ENCODE data around the gene KIF2A. TPM values are rescaled to one million over a fixed set of nuclear protein-coding genes. Genes with fewer than 3 reads are reported as not detected.

KIF2A gene
- total and polyA plus RNA-seq, 2 of the 8 experiments (the other 6 are each of a cell fraction or from before 2014, with no cell fraction given), result 18.4 to 97.1 TPM

- no peak for TF ChIP-seq TAF7 (optimal IDR thresholded peaks at IDR 0.05; ENCODE audit: borderline replicate concordance, low read depth, low read length)
- TF ChIP-seq SRF (IDR thresholded peaks at IDR 0.05; ENCODE audit: low read depth, low read length), result no peak
- no peak for TF ChIP-seq POU5F1 (IDR thresholded peaks at IDR 0.05; ENCODE audit: low read depth, low read length)
- no peak for TF ChIP-seq EZH2 (IDR thresholded peaks at IDR 0.05; ENCODE audit: low read depth, low read length, severe bottlenecking)
- no peak for TF ChIP-seq NANOG (IDR thresholded peaks at IDR 0.05; ENCODE audit: insufficient read depth, low read depth, low read length, poor library complexity, severe bottlenecking)
- no peak for TF ChIP-seq EP300 (IDR thresholded peaks at IDR 0.05; ENCODE audit: borderline replicate concordance in 1 of 2, low read depth in 2 of 2, low read length in 2 of 2)
- no peak for TF ChIP-seq ATF3 (IDR thresholded peaks at IDR 0.05; ENCODE audit: insufficient read depth, low read depth, low read length)
- TF ChIP-seq BRCA1 (IDR thresholded peaks at IDR 0.05; ENCODE audit: low read depth, low read length), result no peak
- TF ChIP-seq SIN3A (conservative IDR thresholded peaks at IDR 0.05 in 1 of 2, IDR thresholded peaks at IDR 0.05 in 1 of 2; ENCODE audit: low read depth in 1 of 2, low read length in 2 of 2), result peak in 1 of 2 experiments; percentile 49; a peak in 1 of 4 replicates
- no peak for TF ChIP-seq SP4 (IDR thresholded peaks at IDR 0.05; ENCODE audit: low read length)
- TF ChIP-seq RAD21 (IDR thresholded peaks at IDR 0.05 in 1 of 2, conservative IDR thresholded peaks at IDR 0.05 in 1 of 2; ENCODE audit: low read depth in 2 of 2, low read length in 2 of 2), result no peak
- no peak for TF ChIP-seq KDM5A (IDR thresholded peaks at IDR 0.05; ENCODE audit: low read length)
- TF ChIP-seq GTF2F1 (IDR thresholded peaks at IDR 0.05; ENCODE audit: borderline replicate concordance, low read depth, low read length), result no peak
- TF ChIP-seq RXRA (IDR thresholded peaks at IDR 0.05; ENCODE audit: insufficient read depth, low read depth, low read length), result no peak
- no peak for TF ChIP-seq BACH1 (IDR thresholded peaks at IDR 0.05; ENCODE audit: low read length)
- no peak for TF ChIP-seq CBX8 (IDR thresholded peaks at IDR 0.05; ENCODE audit: borderline replicate concordance, low read depth, low read length)
- TF ChIP-seq RFX5 (IDR thresholded peaks at IDR 0.05; ENCODE audit: borderline replicate concordance, low read depth, low read length), result no peak
- TF ChIP-seq SP2 (IDR thresholded peaks at IDR 0.05; ENCODE audit: low read length), result no peak
- TF ChIP-seq CHD1 (IDR thresholded peaks at IDR 0.05; ENCODE audit: low read depth, low read length), result no peak
- peak in 1 of 2 experiments; percentile 69; a peak in 1 of 4 replicates for TF ChIP-seq HDAC2 (IDR thresholded peaks at IDR 0.05; ENCODE audit: borderline replicate concordance in 1 of 2, low read depth in 2 of 2, low read length in 2 of 2)
- no peak for TF ChIP-seq PHF8 (conservative IDR thresholded peaks at IDR 0.05; ENCODE audit: low read depth, low read length)
- no peak for TF ChIP-seq TEAD4 (IDR thresholded peaks at IDR 0.05; ENCODE audit: low read depth, low read length)
- TF ChIP-seq JUND (IDR thresholded peaks at IDR 0.05; ENCODE audit: low read length), result no peak
These were observed 1.1 kb downstream of the KIF2A start (continued) for GRCh38 chr5:62306896-62307689.

All from H1 (cell line).